NCI-H460 (cell line): ENCODE data around the gene SLC6A6. TPM values are rescaled to one million over a fixed set of nuclear protein-coding genes. Genes with fewer than 3 reads are reported as not detected.
"Not testable (repeated sequence)": the region's sequence is repeated elsewhere in the genome, so short reads cannot be mapped to it uniquely, and the experiment has no call there.

ENCODE experiments used
- DNase-seq: peaks from one replicate; pipeline ENCODE4 v3.0.0-alpha.2; 2016; ENCODE audit warnings: low read depth; ENCODE audit errors: extremely low read depth
- total RNA-seq: library from RNA; depleted of rRNA; stranded (reverse); fragments of >200 nt; shearing (Covaris generic); gene quantifications from 2 replicates; pipeline ENCODE4 v1.2.3, GENCODE V29; 2014

The SLC6A6 gene
- total RNA-seq, 1 experiment from 2014 or later: 123 TPM

DNA sequence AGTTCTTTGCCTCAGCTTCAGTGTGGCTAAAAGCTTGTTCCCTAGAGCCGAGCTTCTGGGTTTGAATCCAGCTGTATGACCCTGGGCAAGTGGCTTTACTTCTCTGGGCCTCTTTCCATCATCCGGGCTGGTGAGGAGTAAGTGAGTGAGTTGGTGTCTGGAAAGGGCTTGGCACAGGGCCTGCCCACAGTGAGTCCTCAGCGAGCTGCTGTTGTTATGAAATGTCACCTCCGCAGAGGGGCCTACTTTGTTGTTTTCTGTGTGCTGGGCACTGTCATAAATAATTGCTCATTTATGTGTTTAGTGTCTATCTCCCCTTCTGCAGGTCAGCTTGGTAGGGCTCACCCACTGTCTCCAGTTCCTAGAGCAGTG lies 31.7 kb downstream of the SLC6A6 start:
- DNase-seq: no peak

DNA sequence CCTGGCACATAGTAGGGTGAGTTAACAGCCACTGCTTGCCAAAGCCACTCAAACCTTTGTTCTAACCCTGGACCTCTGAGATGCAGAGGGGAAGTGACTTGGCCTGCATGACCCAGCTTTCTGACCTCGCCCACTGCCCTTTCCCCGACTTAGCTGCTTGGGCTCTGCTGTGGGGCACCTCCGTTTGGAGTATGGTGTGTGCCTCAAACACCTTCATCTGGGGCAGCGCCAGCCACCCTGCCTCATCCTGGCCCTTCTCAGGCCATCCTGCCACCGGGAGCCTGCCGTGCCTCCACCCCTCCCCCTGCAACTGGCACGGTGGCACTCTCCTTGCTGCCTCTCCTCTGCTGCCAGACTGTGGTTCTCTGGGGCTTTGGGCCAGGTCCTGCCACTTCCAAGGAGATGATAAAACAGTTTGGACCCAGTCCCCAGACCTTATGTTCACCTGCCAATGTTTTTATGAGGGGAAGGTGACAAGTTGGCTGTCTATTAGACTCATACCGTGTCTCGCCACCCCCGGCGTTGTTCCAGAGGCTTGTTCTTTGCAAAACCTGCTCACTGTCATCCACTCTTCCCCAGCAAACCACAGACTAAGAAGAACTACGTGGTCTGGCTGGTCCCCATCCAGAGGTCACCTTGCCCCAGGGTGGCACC lies 32.2 kb downstream of the SLC6A6 start:
- DNase-seq: no peak

DNA sequence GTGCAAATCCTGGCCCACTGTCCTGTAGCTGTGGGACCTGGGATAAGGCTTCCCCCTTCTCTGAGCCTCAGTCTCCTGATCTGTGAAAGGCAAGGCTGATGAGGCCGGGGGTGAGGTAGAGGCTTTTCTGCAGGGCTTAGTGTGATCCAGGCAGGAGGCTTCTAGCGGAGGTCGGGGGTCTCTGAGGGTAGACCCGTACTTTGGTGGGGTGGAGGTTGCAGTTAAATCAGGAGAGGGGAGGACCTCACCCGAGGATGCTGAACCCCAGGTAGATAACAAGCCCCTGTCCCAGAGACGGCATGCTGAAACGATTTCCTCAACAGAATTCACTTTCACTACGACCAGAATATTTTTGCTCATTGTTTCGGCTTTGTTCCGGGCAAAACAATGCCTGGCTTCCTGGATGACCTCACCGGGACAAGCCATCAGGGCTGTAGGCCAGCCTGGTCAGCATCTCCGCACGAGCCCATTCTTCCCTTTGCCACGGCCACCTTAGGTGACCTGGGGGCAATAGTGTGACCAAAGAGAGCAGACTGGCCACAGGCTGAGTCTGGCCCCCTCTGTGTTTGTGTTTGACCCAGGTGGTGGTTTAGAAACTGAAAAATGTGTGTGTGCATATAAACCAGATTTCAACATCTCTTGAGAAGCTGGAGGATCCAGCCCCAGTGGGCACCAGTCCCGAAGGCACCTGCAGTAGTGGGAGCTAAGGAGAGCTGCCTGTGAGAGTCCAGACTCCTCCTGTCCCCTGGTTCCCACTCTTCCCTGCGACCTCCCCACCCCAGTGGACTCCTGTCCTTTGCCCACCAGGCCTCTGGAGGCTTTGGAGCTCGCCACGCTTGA lies 33.0 kb downstream of the SLC6A6 start:
- DNase-seq: no peak

DNA sequence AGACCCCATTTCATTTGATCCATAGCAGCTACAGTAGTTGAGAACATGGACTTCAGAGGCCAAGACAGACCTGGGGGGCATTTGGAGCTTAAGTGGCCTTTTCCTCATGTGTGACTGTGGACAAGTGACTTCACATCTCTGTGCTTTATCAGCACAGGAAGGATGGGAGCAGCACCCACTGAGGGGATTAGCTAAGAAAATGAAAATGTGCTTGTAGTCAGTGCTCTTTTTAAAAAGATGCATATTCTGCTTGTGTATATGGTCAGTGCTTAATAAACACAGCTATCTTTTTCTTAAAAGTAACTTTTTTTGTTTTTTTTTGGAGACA lies 34.5 kb downstream of the SLC6A6 start:
- no peak for DNase-seq

DNA sequence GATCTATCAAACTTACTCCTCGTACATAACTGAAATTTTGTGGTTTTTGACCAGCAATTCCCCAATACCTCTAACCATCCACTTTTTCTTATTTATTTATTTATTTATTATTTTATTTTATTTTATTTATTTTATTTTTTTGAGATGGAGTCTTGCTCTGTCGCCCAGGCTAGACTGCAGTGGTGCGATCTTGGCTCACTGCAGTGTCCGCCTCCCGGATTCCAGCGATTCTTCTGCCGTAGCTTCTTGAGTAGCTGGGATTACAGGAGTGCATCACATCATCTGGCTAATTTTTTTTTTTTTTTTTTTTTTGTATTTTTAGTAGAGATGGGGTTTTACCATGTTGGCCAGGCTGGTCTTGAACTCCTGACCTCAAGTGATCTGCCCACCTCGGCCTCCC lies 35.3 kb downstream of the SLC6A6 start:
- DNase-seq: not testable (repeated sequence)

DNA sequence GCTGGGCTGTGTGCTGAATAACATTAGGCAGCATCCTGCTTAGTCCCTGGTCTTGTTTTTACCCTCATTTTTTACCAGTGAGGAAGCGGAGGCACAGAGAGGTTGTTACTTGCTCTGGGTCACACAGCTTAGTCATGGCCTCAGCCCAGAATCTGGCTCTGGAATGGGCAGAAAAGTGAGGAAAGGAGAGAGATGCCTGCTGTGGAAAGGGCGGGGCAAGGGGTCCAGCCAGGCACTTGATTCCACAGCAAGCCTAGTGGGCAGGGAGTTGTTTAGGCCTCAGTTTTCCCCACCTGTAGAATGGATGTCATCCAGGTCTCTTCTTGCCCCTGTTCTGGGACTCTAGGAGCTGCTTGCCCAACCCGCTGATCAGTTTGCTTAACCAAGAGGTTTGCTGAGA lies 35.9 kb downstream of the SLC6A6 start:
- no peak for DNase-seq

DNA sequence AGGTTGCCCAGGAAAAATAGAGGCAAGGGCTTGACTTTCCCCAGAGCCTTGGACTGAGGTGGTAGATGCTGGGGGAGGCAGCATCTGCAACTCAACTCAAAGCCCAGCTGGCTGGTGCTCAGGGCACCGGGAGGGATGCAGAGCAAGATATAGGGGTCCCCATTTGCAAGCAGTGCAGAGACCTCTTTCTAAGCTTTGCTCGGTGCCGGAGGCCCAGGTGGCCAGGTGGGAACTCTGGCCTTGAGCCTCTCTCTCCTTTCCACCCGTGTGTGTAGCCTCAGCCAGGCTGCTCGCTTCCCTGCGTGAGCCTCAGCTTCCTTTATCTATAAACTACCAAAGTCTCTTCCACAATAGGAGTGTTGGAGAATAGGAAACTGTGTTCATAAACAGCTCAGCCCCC lies 36.5 kb downstream of the SLC6A6 start:
- no peak for DNase-seq

DNA sequence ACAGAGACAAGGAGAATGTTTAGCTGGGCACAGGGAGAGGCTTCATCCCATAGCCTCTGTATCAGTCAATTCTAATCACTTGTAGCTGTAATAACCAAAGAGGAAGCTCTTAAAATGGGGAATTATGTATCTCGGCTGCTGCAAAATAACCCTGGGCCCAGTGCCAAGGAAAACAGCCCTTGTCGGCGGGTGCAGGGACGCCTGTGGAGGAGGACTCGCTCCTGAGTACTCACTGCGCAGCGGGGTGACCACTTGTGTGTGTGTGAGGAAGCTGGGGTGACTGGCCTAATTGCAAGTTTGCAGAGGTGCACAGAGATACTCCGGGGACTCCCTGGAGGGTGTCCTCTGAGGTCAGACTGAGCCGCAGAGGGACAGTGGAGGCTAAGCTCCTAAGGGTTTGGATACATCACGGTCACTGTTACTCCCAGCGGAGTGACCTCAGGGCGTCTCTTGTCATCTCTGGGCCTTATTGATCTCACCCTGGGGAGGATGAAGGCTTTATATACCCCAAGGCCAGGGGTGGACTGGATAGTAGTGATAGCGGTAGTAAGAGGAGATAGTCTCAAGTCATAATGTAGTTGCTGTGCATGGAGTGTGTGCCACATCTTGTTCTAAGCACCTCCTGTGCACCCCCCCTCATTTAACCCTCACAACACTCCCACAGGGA lies 37.2 kb downstream of the SLC6A6 start:
- no peak for DNase-seq

DNA sequence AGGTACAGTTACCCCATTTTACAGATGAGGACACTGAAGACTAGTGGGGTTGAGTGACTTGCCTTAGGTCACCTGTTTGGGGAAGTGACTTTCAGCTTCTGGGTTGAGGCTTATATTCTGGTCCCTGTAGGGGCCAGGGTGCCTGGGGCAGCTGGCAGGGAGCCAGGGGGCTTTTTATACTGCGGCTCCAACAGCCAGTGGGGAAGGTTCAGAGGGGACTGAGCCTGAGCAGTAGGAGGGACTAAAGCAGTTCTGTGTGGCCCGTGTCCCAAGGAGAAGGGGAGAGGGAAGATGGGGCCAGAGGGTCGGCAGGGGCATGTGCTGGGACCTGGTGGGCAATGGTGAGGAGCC lies 37.7 kb downstream of the SLC6A6 start:
- DNase-seq: no peak

DNA sequence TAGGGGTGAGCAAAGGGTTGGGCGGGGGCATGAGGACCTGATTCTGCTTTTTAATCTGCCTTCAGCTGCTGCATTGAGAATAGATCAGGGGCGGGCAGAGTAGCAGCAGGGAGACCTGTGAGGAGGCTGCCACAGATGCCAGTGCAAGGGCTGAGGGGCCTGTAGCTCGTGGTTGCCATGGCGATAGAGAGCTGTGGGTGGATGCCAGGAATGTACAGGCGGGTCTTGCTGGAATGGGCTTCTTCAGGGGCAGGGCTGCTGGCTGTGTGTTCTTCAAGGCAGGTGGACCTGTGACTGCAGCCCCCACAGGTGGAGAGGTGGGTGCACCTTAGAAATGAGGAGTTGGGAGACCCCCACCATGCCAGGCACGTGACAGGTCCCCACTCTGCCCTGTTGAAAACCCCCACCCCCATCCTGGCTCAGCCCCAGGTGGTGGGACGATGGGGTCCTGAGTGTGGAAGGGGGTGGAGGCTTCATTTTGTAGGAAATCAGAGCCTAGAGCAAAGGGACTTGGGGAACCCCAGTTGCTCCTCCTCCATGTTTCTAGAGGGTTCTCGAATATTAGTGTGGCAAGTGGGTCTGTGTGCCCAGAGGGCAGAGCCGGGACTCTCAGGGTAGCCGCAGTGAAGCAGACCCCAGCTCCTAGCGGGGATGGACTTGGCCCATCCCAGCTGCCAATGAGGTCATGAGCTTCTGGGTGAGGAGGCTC lies 38.3 kb downstream of the SLC6A6 start:
- DNase-seq: no peak

DNA sequence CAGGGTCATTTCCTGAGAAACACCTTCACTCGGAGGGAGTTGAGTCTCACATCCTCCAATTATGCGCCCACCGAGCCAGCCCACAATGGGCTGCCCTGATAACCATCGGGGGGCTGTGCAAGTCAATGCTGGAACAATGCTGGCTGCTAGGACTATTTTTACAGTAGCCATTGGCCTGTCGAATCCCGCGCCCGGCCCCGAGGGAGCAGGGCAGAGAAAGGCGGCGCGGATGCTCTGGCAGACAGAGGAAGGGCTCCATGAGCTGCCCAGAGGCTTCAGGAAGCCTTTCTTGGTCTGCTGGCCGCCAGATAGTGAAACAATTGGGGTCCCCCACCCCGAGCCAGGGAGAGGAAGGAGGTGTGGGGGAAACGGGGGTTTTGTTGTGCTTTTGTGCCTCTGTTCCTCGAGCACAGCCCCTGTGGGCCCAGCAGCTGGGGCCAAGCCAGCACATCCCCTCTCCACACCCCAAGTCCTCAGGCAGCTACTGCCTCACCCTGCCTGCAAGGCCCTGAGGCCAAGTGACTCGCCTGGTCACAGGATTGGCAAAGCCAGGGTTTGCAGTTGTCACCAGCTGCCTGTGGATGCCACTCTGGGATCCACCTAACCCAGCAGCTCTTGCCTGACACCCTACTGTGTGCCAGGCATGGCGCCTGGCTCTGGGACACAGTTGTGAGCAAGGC lies 39.0 kb downstream of the SLC6A6 start:
- no peak for DNase-seq

DNA sequence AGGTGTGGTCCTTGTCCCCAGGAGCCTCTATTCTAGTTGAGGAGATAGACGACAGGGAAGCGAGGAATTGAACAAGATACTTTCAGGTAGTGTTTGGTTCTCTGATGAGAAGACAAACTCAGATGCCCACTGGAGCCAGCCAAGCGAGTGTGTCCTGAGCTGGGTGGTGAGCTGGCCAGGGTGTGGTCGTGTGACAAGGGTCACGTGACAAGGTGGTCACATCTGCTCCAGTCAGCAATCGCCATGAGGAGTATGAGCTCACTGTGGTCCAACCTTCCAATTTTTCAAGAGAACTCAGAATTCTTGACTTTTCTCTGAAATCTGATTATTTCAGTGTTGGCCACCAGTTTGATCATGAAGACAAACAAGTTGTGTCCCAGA lies 39.5 kb downstream of the SLC6A6 start:
- no peak for DNase-seq

DNA sequence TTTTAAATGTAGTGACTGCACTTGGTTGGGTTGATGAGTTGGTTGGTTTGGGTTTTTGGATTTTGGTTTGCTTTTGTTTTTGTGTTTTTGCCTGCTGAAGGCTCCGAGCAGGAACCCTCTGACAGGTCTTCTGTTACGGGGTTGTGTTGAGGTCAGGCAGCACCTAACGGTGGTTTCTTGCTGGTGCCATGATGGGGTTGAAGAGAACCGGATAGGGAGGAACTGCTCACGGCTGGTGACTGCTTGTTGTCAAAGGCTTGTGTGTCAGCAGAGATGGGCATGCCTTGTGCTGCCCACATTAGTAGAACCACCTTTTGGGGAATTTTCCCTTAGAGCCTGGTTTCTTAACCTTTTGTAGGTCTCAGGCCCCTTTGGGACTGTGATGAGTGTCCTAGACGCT lies 42.0 kb downstream of the SLC6A6 start:
- no peak for DNase-seq

DNA sequence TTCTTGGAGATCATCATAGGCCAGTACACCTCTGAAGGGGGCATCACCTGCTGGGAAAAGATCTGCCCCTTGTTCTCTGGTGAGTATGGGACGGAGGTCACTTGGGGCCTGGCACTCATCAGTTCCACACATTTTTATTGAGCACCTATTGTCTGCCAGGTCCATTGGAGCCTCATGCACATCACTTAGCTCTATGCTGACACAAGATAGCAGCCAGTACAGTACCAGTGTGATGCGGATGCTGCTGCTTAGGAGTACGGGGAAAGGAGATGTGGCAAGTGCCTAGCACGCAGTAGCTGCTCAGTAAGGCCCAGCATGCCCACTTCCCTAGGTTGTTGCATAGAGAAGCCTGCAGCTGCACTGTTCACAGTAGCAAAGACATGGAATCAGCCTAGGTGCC lies 43.4 kb downstream of the SLC6A6 start:
- no peak for DNase-seq

DNA sequence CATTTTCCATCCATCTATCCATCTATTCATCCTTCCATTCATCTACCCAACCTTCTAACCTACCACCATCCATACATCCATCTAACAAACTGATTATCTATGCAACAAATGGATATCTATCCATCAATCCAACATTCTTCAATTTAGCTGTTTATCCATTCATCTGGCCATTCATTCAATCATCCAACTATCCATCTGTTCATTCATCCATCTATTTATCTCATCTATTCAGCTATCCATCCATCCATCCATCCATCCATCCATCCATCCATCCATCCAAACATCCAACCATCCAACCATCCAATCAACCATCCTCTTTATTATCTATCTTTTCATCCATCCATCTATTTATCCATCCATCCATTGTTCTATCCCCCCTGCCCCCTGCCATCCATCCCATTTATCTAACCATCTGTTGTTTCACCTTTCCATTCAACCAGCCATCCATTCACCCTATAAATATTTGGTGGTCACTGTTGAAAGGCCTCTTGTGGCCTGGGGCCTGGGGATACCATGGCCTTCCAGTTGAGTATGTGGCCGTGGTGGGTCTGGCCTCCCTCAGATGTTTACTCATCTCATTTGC lies 44.7 kb downstream of the SLC6A6 start:
- no peak for DNase-seq

DNA sequence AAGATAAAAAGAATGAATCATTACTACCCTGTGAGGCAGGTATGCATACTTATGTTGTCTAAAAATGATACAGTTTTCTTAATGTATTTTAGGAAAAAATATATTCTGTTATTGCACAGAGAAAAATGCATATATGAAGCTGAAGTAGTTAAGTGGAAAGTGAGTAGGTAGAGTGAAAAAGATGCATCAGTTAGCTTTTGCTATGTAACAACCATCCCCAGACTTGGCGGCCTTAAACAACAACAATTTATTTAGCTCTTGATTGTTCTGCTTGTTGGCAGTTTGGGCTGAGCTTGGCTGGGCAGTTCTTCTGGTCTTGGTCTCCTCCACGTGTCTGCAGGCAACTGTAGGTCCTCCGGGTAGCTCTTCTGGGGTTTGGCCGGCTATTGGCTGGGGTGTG lies 45.7 kb downstream of the SLC6A6 start:
- no peak for DNase-seq

DNA sequence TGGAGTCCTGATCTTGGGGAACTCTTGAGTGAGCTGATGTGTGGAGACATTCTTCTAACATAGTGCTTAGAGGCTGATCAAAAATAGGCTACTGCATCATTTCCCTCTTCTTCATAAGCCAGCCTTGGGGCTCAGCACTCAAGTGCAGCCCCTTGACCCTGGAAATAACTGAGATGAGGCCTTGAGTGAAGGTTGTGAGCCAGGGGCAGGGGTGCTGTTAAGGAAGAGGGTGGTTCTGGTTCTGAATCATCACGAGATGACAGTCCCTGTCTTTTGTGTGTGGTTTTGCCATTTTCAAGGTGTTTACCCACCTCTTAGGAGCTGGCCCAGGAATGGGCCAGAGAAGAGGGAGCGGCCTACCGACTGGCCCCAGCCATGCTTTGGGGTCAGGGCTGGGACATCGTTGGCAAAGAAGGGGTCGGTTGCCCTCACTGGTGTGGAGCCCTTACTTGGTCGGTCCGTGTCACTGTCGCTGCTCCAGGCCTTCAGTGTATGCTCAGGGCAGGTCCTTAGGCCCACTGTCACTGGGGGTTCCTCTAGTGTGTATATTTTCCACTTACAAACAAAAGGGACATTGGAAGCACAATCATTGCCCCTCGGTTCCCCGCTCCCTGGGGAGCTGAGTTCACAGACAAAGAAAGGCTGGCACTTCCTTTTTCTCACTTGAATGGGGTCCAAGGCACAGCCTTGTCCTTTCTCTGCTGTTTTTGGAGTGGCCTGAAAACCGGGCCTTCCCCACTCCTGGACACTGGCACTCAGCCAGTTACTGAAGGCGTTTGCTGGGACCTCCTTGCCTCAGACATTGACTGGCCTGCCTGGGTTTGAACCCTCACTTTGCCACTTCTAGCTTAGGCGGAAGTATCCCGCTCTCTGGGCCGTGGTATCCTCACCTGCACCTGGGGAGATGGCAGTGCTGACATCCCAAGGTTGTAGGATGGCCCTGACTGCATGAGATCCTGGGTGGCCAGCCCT lies 46.6 kb downstream of the SLC6A6 start:
- no peak for DNase-seq

DNA sequence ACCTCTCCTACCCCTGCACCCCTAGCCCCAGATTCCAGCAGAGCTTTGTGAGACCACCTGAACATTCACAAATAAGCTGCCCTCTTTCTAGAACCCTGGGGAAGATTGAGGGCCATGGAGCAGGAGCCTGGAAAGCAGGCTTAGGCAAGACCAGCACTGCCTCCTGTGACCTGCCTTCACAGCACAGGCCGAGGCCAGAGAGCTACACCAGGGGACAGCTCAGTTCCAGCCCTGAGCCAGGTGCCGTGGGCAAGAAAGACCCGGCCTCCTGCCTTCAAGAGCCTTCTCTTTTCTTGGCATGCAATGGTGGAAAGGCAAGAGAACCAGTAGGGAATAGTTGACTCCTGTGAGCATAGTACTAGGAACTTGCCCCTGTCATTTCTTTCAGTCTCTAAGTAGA lies 48.1 kb downstream of the SLC6A6 start:
- no peak for DNase-seq

DNA sequence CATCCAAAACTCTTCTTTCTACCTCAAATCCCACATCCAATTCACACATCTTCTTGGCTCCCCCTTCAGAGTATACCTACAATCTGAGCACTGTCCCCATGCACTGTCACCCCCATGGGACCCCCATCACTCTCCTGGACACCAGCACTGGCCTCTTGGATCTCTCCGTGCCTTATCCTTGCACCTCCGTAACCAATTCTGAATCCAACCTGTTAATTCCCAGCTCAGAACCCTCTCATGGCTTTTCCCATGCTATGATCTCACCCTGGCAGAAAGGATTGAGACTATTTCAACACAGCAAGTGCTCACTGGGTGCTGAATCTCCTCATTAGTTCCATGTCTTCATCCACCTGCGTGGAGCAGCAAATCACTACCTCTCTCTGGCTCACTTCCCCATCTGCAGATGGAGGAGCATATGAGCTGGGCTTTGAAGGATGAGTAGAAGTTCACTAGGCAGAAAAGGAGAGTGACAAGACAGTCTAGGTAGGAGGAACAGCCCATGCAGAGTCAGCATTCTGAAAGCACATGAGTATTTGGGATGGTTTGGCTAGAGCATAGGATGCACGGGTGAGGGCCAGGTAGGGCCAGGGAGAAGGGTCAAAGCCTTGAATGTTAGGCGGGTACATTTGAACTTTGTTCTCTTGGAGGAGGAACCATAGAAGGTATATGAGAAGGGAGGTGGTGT lies 48.7 kb downstream of the SLC6A6 start:
- DNase-seq: no peak
